Measurements from ENCODE around the gene ZNF414.
A peak's percentile ranks its signal among the peaks of the same experiment; 100 is the strongest.

DNA sequence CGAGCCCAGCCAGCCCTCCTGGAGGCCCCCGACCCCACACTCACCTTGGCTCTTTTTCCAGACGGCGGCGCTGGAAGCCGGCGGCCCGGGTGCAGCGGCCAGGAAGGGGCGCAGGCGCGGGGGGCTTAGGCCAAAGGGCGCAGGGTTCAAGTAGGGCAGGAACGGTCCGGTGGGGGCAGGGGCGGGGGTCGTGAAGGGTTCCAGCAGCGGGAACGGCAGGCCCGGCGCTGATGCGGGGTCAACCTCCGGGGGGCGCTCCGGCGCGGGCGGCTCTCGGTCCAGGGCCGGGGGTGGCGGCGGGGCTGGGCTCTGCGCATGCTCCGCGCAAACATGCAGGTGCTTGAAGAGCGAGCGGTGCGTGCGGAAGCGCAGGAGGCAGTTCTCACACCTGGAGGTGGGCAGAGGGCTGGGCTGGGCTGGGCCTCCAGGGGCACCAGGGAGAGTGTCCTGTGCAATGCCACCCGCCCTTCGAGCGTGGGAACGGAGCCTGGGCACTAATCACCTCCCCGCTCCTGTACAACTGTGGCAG, 2.3 kb downstream of the ZNF414 start:
- TF ChIP-seq, protein P1, sequence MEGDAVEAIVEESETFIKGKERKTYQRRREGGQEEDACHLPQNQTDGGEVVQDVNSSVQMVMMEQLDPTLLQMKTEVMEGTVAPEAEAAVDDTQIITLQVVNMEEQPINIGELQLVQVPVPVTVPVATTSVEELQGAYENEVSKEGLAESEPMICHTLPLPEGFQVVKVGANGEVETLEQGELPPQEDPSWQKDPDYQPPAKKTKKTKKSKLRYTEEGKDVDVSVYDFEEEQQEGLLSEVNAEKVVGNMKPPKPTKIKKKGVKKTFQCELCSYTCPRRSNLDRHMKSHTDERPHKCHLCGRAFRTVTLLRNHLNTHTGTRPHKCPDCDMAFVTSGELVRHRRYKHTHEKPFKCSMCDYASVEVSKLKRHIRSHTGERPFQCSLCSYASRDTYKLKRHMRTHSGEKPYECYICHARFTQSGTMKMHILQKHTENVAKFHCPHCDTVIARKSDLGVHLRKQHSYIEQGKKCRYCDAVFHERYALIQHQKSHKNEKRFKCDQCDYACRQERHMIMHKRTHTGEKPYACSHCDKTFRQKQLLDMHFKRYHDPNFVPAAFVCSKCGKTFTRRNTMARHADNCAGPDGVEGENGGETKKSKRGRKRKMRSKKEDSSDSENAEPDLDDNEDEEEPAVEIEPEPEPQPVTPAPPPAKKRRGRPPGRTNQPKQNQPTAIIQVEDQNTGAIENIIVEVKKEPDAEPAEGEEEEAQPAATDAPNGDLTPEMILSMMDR (IDR thresholded peaks at IDR 0.05): peak in 1 of 6 experiments; percentile 16
- no peak for TF ChIP-seq POLR2A (IDR thresholded peaks at IDR 0.05)
